Measurements from ENCODE around the gene NRBF2. TPM values are rescaled to one million over a fixed set of nuclear protein-coding genes. Genes with fewer than 3 reads are reported as not detected.

Gene NRBF2
- total RNA-seq, 1 donor from 2014 or later: 12.5 TPM

GRCh38 chr10:63116452-63117072 is 16.6 kb upstream of the NRBF2 start:
- peak overlapping the region; percentile 40 to 51 (median 48) for H3K9ac ChIP-seq (ENCODE audit: low read depth in 1 of 3, low read length in 3 of 3)
- H3K4me3 ChIP-seq (ENCODE audit: low read length in 3 of 3): peak overlapping the region in 1 of 3 donors; percentile 33

GRCh38 chr10:63119041-63119440 is 14.1 kb upstream of the NRBF2 start:
- Histone ChIP-seq H3K4me1 (ENCODE audit: control insufficient read depth in 3 of 3, insufficient read depth in 3 of 3, low read length in 3 of 3) (peaks cover 16 to 19% (median 17%) of the 10 kb centered on the region in 3 donors), H3K9ac (ENCODE audit: low read depth in 1 of 3, low read length in 3 of 3) (no peak overlapping the region), H3K27me3 (ENCODE audit: control insufficient read depth in 3 of 3, insufficient read depth in 3 of 3, low read length in 3 of 3) (no peaks in the 10 kb centered on the region), H3K4me3 (ENCODE audit: low read length in 3 of 3) (no peak overlapping the region), H3K36me3 (ENCODE audit: control insufficient read depth in 3 of 3, insufficient read depth in 3 of 3, low read length in 3 of 3) (no peaks in the 10 kb centered on the region), H3K9me3 (ENCODE audit: control insufficient read depth in 3 of 3, low read length in 3 of 3) (no peaks in the 10 kb centered on the region), H3K27ac (ENCODE audit: low read depth, low read length) (no peak overlapping the region)

More at GRCh38 chr10:63116452-63117072, 16.6 kb upstream of the NRBF2 start:
- Histone ChIP-seq H3K27ac (ENCODE audit: low read depth, low read length) (peak overlapping the region; percentile 93), H3K4me1 (ENCODE audit: control insufficient read depth in 3 of 3, insufficient read depth in 3 of 3, low read length in 3 of 3) (peaks cover 16 to 19% (median 17%) of the 10 kb centered on the region in 3 donors), H3K36me3 (ENCODE audit: control insufficient read depth in 3 of 3, insufficient read depth in 3 of 3, low read length in 3 of 3) (no peaks in the 10 kb centered on the region), H3K27me3 (ENCODE audit: control insufficient read depth in 3 of 3, insufficient read depth in 3 of 3, low read length in 3 of 3) (no peaks in the 10 kb centered on the region), H3K9me3 (ENCODE audit: control insufficient read depth in 3 of 3, low read length in 3 of 3) (no peaks in the 10 kb centered on the region)

- H3K9ac ChIP-seq (ENCODE audit: low read depth in 1 of 3, low read length in 3 of 3): no peak overlapping the region
- H3K36me3 ChIP-seq (ENCODE audit: control insufficient read depth in 3 of 3, insufficient read depth in 3 of 3, low read length in 3 of 3): no peaks in the 10 kb centered on the region
- H3K9me3 ChIP-seq (ENCODE audit: control insufficient read depth in 3 of 3, low read length in 3 of 3): no peaks in the 10 kb centered on the region
- H3K27me3 ChIP-seq (ENCODE audit: control insufficient read depth in 3 of 3, insufficient read depth in 3 of 3, low read length in 3 of 3): no peaks in the 10 kb centered on the region
- peaks cover 5 to 8% (median 6%) of the 10 kb centered on the region in 3 donors for H3K4me1 ChIP-seq (ENCODE audit: control insufficient read depth in 3 of 3, insufficient read depth in 3 of 3, low read length in 3 of 3)
- H3K4me3 ChIP-seq (ENCODE audit: low read length in 3 of 3): no peak overlapping the region
- no peak overlapping the region for H3K27ac ChIP-seq (ENCODE audit: low read depth, low read length)
Observed at GRCh38 chr10:63120554-63120953, 12.6 kb upstream of the NRBF2 start.

GRCh38 chr10:63123727-63124362 is 9.3 kb upstream of the NRBF2 start:
- no peak overlapping the region for H3K9ac ChIP-seq (ENCODE audit: low read depth in 1 of 3, low read length in 3 of 3)
- H3K9me3 ChIP-seq (ENCODE audit: control insufficient read depth in 3 of 3, low read length in 3 of 3): no peaks in the 10 kb centered on the region
- no peaks in the 10 kb centered on the region for H3K36me3 ChIP-seq (ENCODE audit: control insufficient read depth in 3 of 3, insufficient read depth in 3 of 3, low read length in 3 of 3)
- no peaks in the 10 kb centered on the region for H3K27me3 ChIP-seq (ENCODE audit: control insufficient read depth in 3 of 3, insufficient read depth in 3 of 3, low read length in 3 of 3)
- no peak overlapping the region for H3K27ac ChIP-seq (ENCODE audit: low read depth, low read length)
- no peaks in the 10 kb centered on the region for H3K4me1 ChIP-seq (ENCODE audit: control insufficient read depth in 3 of 3, insufficient read depth in 3 of 3, low read length in 3 of 3)
- no peak overlapping the region for H3K4me3 ChIP-seq (ENCODE audit: low read length in 3 of 3)

GRCh38 chr10:63125459-63125858 is 7.7 kb upstream of the NRBF2 start:
- H3K27ac ChIP-seq (ENCODE audit: low read depth, low read length): no peak overlapping the region
- no peaks in the 10 kb centered on the region for H3K9me3 ChIP-seq (ENCODE audit: control insufficient read depth in 3 of 3, low read length in 3 of 3)
- no peak overlapping the region for H3K9ac ChIP-seq (ENCODE audit: low read depth in 1 of 3, low read length in 3 of 3)
- no peaks in the 10 kb centered on the region for H3K36me3 ChIP-seq (ENCODE audit: control insufficient read depth in 3 of 3, insufficient read depth in 3 of 3, low read length in 3 of 3)
- no peaks in the 10 kb centered on the region for H3K27me3 ChIP-seq (ENCODE audit: control insufficient read depth in 3 of 3, insufficient read depth in 3 of 3, low read length in 3 of 3)
- H3K4me3 ChIP-seq (ENCODE audit: low read length in 3 of 3): no peak overlapping the region
- H3K4me1 ChIP-seq (ENCODE audit: control insufficient read depth in 3 of 3, insufficient read depth in 3 of 3, low read length in 3 of 3): no peaks in the 10 kb centered on the region

GRCh38 chr10:63128443-63128842 is 4.7 kb upstream of the NRBF2 start:
- Histone ChIP-seq H3K27ac (ENCODE audit: low read depth, low read length) (no peak overlapping the region), H3K27me3 (ENCODE audit: control insufficient read depth in 3 of 3, insufficient read depth in 3 of 3, low read length in 3 of 3) (no peaks in the 10 kb centered on the region), H3K4me1 (ENCODE audit: control insufficient read depth in 3 of 3, insufficient read depth in 3 of 3, low read length in 3 of 3) (peaks cover 0 to 3% (median 0%) of the 10 kb centered on the region in 3 donors), H3K9ac (ENCODE audit: low read depth in 1 of 3, low read length in 3 of 3) (no peak overlapping the region), H3K36me3 (ENCODE audit: control insufficient read depth in 3 of 3, insufficient read depth in 3 of 3, low read length in 3 of 3) (no peaks in the 10 kb centered on the region), H3K9me3 (ENCODE audit: control insufficient read depth in 3 of 3, low read length in 3 of 3) (no peaks in the 10 kb centered on the region), H3K4me3 (ENCODE audit: low read length in 3 of 3) (no peak overlapping the region)

- Histone ChIP-seq H3K4me1 (ENCODE audit: control insufficient read depth in 3 of 3, insufficient read depth in 3 of 3, low read length in 3 of 3) (peaks cover 0 to 9% (median 9%) of the 10 kb centered on the region in 3 donors), H3K36me3 (ENCODE audit: control insufficient read depth in 3 of 3, insufficient read depth in 3 of 3, low read length in 3 of 3) (no peaks in the 10 kb centered on the region), H3K9me3 (ENCODE audit: control insufficient read depth in 3 of 3, low read length in 3 of 3) (no peaks in the 10 kb centered on the region), H3K27ac (ENCODE audit: low read depth, low read length) (no peak overlapping the region), H3K27me3 (ENCODE audit: control insufficient read depth in 3 of 3, insufficient read depth in 3 of 3, low read length in 3 of 3) (no peaks in the 10 kb centered on the region), H3K4me3 (ENCODE audit: low read length in 3 of 3) (no peak overlapping the region), H3K9ac (ENCODE audit: low read depth in 1 of 3, low read length in 3 of 3) (no peak overlapping the region)
Observed at GRCh38 chr10:63129888-63130287, 3.2 kb upstream of the NRBF2 start.

GRCh38 chr10:63132651-63133055 is 475 bp upstream of the NRBF2 start:
- peaks cover 11 to 30% (median 15%) of the 10 kb centered on the region in 3 donors for H3K4me1 ChIP-seq (ENCODE audit: control insufficient read depth in 3 of 3, insufficient read depth in 3 of 3, low read length in 3 of 3)
- H3K27ac ChIP-seq (ENCODE audit: low read depth, low read length): peak overlapping the region; percentile 97
- H3K9ac ChIP-seq (ENCODE audit: low read depth in 1 of 3, low read length in 3 of 3): no peak overlapping the region
- no peaks in the 10 kb centered on the region for H3K27me3 ChIP-seq (ENCODE audit: control insufficient read depth in 3 of 3, insufficient read depth in 3 of 3, low read length in 3 of 3)
- no peaks in the 10 kb centered on the region for H3K36me3 ChIP-seq (ENCODE audit: control insufficient read depth in 3 of 3, insufficient read depth in 3 of 3, low read length in 3 of 3)
- H3K4me3 ChIP-seq (ENCODE audit: low read length in 3 of 3): peak overlapping the region; percentile 66 to 97 (median 84)
- H3K9me3 ChIP-seq (ENCODE audit: control insufficient read depth in 3 of 3, low read length in 3 of 3): no peaks in the 10 kb centered on the region

GRCh38 chr10:63133821-63134557 is 861 bp downstream of the NRBF2 start:
- no peaks in the 10 kb centered on the region for H3K27me3 ChIP-seq (ENCODE audit: control insufficient read depth in 3 of 3, insufficient read depth in 3 of 3, low read length in 3 of 3)
- no peaks in the 10 kb centered on the region for H3K36me3 ChIP-seq (ENCODE audit: control insufficient read depth in 3 of 3, insufficient read depth in 3 of 3, low read length in 3 of 3)
- peaks cover 11 to 31% (median 16%) of the 10 kb centered on the region in 3 donors for H3K4me1 ChIP-seq (ENCODE audit: control insufficient read depth in 3 of 3, insufficient read depth in 3 of 3, low read length in 3 of 3)

GRCh38 chr10:63137306-63137705 is 4.2 kb downstream of the NRBF2 start:
- Histone ChIP-seq H3K9ac (ENCODE audit: low read depth in 1 of 3, low read length in 3 of 3) (peak overlapping the region in 1 of 3 donors; percentile 11), H3K36me3 (ENCODE audit: control insufficient read depth in 3 of 3, insufficient read depth in 3 of 3, low read length in 3 of 3) (peaks cover 3 to 5% (median 4%) of the 10 kb centered on the region in 3 donors), H3K27ac (ENCODE audit: low read depth, low read length) (peak overlapping the region; percentile 69), H3K27me3 (ENCODE audit: control insufficient read depth in 3 of 3, insufficient read depth in 3 of 3, low read length in 3 of 3) (no peaks in the 10 kb centered on the region), H3K4me3 (ENCODE audit: low read length in 3 of 3) (no peak overlapping the region), H3K4me1 (ENCODE audit: control insufficient read depth in 3 of 3, insufficient read depth in 3 of 3, low read length in 3 of 3) (peaks cover 11 to 31% (median 16%) of the 10 kb centered on the region in 3 donors), H3K9me3 (ENCODE audit: control insufficient read depth in 3 of 3, low read length in 3 of 3) (no peaks in the 10 kb centered on the region)

More at GRCh38 chr10:63133821-63134557, 861 bp downstream of the NRBF2 start:
- no peaks in the 10 kb centered on the region for H3K9me3 ChIP-seq (ENCODE audit: control insufficient read depth in 3 of 3, low read length in 3 of 3)
- H3K9ac ChIP-seq (ENCODE audit: low read depth in 1 of 3, low read length in 3 of 3): peak overlapping the region; percentile 99 to 100 (median 100)
- peak overlapping the region; percentile 66 to 97 (median 84) for H3K4me3 ChIP-seq (ENCODE audit: low read length in 3 of 3)
- peak overlapping the region; percentile 97 for H3K27ac ChIP-seq (ENCODE audit: low read depth, low read length)

Measured in skeletal muscle tissue (tissue), 4 donors.